ENCODE measurements around the gene LARGE2.
A peak's percentile ranks its signal among the peaks of the same experiment; 100 is the strongest.

DNA sequence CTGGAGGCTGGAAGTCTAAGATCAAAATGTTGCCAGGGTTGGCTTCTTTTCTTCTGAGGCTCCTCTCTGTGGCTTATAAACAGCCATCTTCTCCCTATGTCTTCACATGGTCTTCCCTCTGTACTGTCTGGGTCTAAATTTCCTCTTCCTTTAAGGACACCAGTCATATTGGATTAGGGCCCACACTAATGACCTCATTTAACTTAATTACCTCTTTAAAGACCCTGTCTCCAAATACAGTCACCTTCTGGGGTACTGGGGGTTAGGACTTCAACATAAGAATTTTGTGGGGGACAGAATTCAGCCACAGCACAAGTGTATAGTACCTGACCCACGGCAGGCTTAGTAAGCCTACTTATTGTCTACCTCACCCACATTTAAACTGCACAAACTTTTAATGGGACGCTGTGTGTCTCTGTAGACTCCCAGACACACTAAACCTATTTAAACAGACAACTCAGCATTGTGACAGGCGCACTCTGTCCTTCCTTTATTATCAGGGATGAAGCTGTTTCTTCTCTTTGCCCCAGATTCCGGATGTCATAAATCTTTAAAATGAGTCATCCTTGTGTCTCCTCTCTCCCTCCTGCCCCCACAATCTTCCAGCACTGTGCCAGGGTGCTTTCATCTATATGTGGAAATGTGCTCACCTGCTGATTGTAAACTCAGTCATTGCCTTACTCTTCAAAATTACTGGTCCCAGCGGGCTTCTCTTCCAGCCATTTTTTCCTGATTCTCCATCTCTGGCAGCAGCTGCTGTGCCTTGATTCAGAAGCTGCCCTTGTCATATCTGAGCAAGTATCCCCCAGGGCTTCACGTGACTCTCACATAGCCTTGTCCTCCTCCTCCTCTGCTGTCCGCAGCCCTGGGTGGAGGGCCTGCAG lies 42.4 kb upstream of the LARGE2 start:
- TF ChIP-seq, protein P1, sequence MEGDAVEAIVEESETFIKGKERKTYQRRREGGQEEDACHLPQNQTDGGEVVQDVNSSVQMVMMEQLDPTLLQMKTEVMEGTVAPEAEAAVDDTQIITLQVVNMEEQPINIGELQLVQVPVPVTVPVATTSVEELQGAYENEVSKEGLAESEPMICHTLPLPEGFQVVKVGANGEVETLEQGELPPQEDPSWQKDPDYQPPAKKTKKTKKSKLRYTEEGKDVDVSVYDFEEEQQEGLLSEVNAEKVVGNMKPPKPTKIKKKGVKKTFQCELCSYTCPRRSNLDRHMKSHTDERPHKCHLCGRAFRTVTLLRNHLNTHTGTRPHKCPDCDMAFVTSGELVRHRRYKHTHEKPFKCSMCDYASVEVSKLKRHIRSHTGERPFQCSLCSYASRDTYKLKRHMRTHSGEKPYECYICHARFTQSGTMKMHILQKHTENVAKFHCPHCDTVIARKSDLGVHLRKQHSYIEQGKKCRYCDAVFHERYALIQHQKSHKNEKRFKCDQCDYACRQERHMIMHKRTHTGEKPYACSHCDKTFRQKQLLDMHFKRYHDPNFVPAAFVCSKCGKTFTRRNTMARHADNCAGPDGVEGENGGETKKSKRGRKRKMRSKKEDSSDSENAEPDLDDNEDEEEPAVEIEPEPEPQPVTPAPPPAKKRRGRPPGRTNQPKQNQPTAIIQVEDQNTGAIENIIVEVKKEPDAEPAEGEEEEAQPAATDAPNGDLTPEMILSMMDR (IDR thresholded peaks at IDR 0.05) = no peak
- peak in 1 of 2 donors; percentile 6 for TF ChIP-seq POLR2AphosphoS5 (IDR thresholded peaks at IDR 0.05)
